Kidney epithelial cell (primary cell): ENCODE data around the gene MDM4. TPM values are rescaled to one million over a fixed set of nuclear protein-coding genes. Genes with fewer than 3 reads are reported as not detected.

Experiments
- DNase-seq: peaks from one replicate; pipeline ENCODE4 v3.0.0-alpha.2; 2010; ENCODE audit warnings: low read depth
- H3K27me3 ChIP-seq: 2 replicates; pipeline ENCODE4 v1.6.0; 2011; ENCODE audit warnings: low read length; ENCODE audit not compliant: control insufficient read depth, insufficient read depth
- H3K36me3 ChIP-seq: 2 replicates; pipeline ENCODE4 v1.5.1; 2011; ENCODE audit warnings: low read length; ENCODE audit not compliant: control insufficient read depth, insufficient read depth
- H3K4me3 ChIP-seq: 2 replicates; pipeline ENCODE4 v1.5.1; 2011; ENCODE audit warnings: low read depth, mild to moderate bottlenecking, control low read depth, low read length
- CTCF ChIP-seq: IDR thresholded peaks from 2 replicates; pipeline ENCODE4 v1.5.1; 2011; ENCODE audit warnings: mild to moderate bottlenecking, moderate library complexity, low read length, control low read depth, inconsistent platforms; ENCODE audit not compliant: insufficient read depth, poor library complexity, severe bottlenecking
- total RNA-seq: library from RNA; depleted of rRNA; stranded (reverse); fragments of >200 nt; gene quantifications from 2 replicates; pipeline ENCODE4 v1.2.3, GENCODE V29; 2015

MDM4 gene
- total RNA-seq, 1 donor from 2014 or later = 21.0 TPM

DNA sequence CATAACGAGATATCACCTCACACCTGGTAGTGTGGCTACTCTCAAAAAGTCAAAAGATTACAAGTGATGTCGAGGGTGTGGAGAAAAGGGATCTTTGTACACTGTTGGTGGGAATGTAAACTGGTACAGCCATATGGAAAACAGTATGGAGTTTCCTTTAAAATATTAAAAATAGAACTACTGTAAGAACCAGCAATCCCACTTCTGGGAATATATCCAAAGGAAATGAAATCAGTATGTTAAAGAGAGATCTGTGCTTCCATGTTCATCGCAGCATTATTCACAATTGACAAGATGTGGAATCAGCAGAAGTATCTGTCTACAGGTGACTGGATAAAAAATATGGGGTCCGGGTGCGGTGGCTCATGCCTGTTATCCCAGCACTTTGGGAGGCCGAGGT is 14.0 kb upstream of the MDM4 start:
- no peak for TF ChIP-seq CTCF
- Histone ChIP-seq H3K36me3 (no peaks in the 10 kb centered on the region), H3K27me3 (no peaks in the 10 kb centered on the region), H3K4me3 (no peak overlapping the region)
- no peak for DNase-seq

DNA sequence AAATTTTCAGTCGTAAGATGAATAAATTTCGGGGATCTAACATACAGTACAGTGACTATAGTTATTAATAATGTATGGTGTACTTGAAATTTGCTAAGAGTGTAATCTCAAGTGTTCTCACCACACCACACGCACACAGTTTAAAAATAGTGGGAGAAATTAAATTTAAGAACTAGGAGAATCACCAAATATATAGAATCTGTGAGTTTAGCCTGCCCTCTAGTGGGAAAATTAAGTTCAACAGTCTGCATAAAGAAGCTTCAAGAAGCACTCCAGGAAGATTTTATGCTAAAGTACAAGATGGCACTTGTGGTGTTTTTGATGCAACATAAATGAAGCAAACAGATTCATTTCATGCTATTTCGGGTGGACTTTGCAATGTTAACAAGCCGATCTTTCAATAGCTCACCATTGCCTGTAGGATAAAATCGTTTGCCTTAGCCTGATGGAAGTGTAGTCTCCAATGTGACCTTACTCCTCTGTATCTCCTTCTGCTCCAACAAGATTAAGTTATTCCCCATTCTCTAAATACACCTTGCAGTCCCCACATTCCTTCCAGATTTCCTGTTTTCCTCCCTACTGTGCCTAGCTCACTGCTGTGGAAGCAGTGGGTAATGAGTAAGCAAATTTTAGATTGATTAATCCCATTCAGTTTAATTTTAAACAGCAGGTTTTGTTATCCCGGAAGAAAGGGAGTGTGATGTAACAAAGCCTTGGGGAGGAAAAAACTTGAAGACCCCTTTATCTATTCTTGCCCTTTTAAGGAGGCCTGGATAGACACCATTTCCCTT is 12.9 kb upstream of the MDM4 start:
- no peaks in the 10 kb centered on the region for H3K36me3 ChIP-seq
- no peaks in the 10 kb centered on the region for H3K27me3 ChIP-seq
- DNase-seq = no peak
- H3K4me3 ChIP-seq = no peak overlapping the region
- TF ChIP-seq CTCF = peak; percentile 48

- Histone ChIP-seq H3K4me3 (no peak overlapping the region), H3K27me3 (no peaks in the 10 kb centered on the region), H3K36me3 (no peaks in the 10 kb centered on the region)
- TF ChIP-seq CTCF = no peak
- no peak for DNase-seq
These were observed 12.2 kb upstream of the MDM4 start for GRCh38 chr1:204503913-204504519.

DNA sequence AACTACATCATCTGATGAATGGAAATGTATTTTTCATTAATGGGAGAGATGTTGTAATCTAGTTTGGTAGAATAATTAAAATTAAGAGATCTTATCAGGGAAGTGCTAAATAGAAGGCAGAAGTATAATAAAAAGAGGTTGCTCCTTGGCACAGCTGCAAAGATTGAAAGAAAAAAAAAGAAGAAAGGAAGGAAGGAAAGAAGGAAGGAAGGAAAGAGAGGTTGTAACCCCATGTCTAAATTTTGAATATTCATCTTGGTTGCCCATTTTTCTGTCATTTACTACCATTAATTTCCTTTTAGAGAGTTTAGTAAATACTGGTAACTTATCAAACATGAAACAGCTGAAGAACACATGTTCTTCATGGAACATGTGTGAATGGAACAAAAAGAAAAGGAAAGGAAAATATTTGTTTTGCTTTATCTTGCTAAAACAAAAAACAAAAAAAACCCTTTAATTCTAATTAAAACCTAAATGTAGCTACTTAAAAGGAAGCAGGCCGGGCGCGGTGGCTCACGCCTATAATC is 10.5 kb upstream of the MDM4 start:
- DNase-seq = no peak
- H3K4me3 ChIP-seq = peak overlapping the region; percentile 49
- H3K36me3 ChIP-seq = no peaks in the 10 kb centered on the region
- no peaks in the 10 kb centered on the region for H3K27me3 ChIP-seq
- TF ChIP-seq CTCF = no peak

DNA sequence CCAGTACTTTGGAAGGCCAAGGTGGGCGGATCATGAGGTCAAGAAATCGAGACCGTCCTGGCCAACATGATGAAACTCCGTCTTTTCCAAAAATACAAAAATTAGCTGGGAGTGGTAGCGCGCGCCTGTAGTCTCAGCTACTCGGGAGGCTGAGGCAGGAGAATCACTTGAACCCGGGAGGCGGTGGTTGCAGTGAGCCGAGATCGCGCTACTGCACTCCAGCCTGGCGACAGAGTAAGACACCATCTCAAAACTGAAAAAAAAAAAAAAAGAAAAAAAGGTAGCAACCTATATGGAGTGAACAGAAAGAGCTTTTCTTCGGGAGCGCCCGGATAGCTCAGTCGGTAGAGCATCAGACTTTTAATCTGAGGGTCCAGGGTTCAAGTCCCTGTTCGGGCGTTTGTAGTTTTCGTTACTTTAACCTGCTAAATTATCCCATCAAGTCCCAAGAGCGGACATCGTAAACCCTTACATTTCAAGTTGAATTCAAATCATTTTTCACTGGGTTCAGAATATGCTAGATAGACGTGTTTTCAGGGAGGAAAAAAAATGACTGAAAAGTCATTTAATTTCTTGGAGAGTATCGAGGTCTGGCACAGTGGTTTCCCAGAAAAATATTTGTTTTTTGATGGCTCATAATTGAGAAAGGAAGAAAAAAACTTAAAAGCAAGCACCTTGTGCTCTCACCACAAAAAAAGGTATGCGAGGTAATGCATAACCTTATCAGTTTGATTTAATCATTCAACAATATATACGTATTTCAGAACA is 9.8 kb upstream of the MDM4 start:
- Histone ChIP-seq H3K36me3 (no peaks in the 10 kb centered on the region), H3K27me3 (no peaks in the 10 kb centered on the region), H3K4me3 (peak overlapping the region; percentile 49)
- DNase-seq = no peak
- no peak for TF ChIP-seq CTCF
